Liver (tissue), 9 donors: ENCODE measurements around the gene ANKRD11. TPM values are rescaled to one million over a fixed set of nuclear protein-coding genes. Genes with fewer than 3 reads are reported as not detected.

Source experiments
- DNase-seq: peaks from one replicate; pipeline ENCODE4 v3.0.0-alpha.2; 2017; ENCODE audit warnings: low spot score
- H3K27ac ChIP-seq, 2 donors: one replicate each; pipeline ENCODE4 v1.7.0; 2013; ENCODE audit warnings: inconsistent platforms in 2 of 2, low read length in 2 of 2, control low read depth in 1 of 2, low read depth in 1 of 2, mild to moderate bottlenecking in 1 of 2
- H3K27me3 ChIP-seq, 4 donors: one replicate each; pipeline versions ENCODE4 v1.6.1 to v1.7.0; 2013; ENCODE audit warnings: low read length in 3 of 4, inconsistent platforms in 1 of 4, mild to moderate bottlenecking in 1 of 4, moderate library complexity in 1 of 4; ENCODE audit not compliant: control insufficient read depth in 4 of 4, insufficient read depth in 4 of 4
- H3K36me3 ChIP-seq, 4 donors: one replicate each; pipeline versions ENCODE4 v1.6.1 to v1.7.0; 2013; ENCODE audit warnings: low read length in 3 of 4, mild to moderate bottlenecking in 3 of 4, low read depth in 1 of 4, moderate library complexity in 1 of 4; ENCODE audit not compliant: control insufficient read depth in 4 of 4, insufficient read depth in 3 of 4
- H3K4me1 ChIP-seq, 4 donors: one replicate each; pipeline versions ENCODE4 v1.6.1 to v1.7.0; 2013; ENCODE audit warnings: low read length in 3 of 4, mild to moderate bottlenecking in 3 of 4, moderate library complexity in 1 of 4; ENCODE audit not compliant: control insufficient read depth in 4 of 4, insufficient read depth in 4 of 4
- H3K4me3 ChIP-seq, 3 donors: one replicate each; pipeline versions ENCODE4 v1.6.1 to v1.7.0; 2013; ENCODE audit warnings: low read length in 3 of 3, control low read depth in 1 of 3, low read depth in 1 of 3, mild to moderate bottlenecking in 1 of 3
- H3K9ac ChIP-seq, 2 donors: one replicate each; pipeline ENCODE4 v1.7.0; 2013; ENCODE audit warnings: low read length in 2 of 2, mild to moderate bottlenecking in 2 of 2, moderate library complexity in 2 of 2, control low read depth in 1 of 2, low read depth in 1 of 2
- H3K9me3 ChIP-seq, 4 donors: one replicate each; pipeline versions ENCODE4 v1.6.1 to v1.7.0; 2013; ENCODE audit warnings: low read length in 3 of 4; ENCODE audit not compliant: control insufficient read depth in 4 of 4
- EGR1 ChIP-seq, 2 donors: IDR thresholded peaks; 2 replicates each; pipeline ENCODE4 v1.6.1; 2016 to 2018; ENCODE audit warnings: antibody characterized with exemption in 2 of 2, low read depth in 2 of 2
- FOXA1 ChIP-seq: IDR thresholded peaks from 2 replicates; pipeline ENCODE4 v1.6.1; 2016; ENCODE audit warnings: antibody characterized with exemption
- FOXA2 ChIP-seq: IDR thresholded peaks from 2 replicates; pipeline ENCODE4 v1.6.1; 2016; ENCODE audit warnings: antibody characterized with exemption
- GABPA ChIP-seq, 2 donors: IDR thresholded peaks in 1 of 2; conservative IDR thresholded peaks in 1 of 2; 2 replicates each; pipeline ENCODE4 v1.6.1; 2016; ENCODE audit warnings: antibody characterized with exemption in 2 of 2, mild to moderate bottlenecking in 1 of 2, moderate library complexity in 1 of 2
- HNF4A ChIP-seq, 2 donors: conservative IDR thresholded peaks; 2 replicates each; pipeline ENCODE4 v1.6.1; 2016; ENCODE audit warnings: antibody characterized with exemption in 2 of 2, mild to moderate bottlenecking in 2 of 2
- HNF4G ChIP-seq: IDR thresholded peaks from 2 replicates; pipeline ENCODE4 v1.6.1; 2016; ENCODE audit warnings: antibody characterized with exemption
- JUND ChIP-seq, 2 donors: IDR thresholded peaks; 2 replicates each; pipeline ENCODE4 v1.6.1; 2016; ENCODE audit warnings: antibody characterized with exemption in 2 of 2
- NR2F2 ChIP-seq: IDR thresholded peaks from 2 replicates; pipeline ENCODE4 v1.6.1; 2016; ENCODE audit warnings: antibody characterized with exemption
- RAD21 ChIP-seq, 2 donors: IDR thresholded peaks; 2 replicates each; pipeline ENCODE4 v1.6.1; 2016; ENCODE audit warnings: antibody characterized with exemption in 2 of 2, mild to moderate bottlenecking in 2 of 2
- REST ChIP-seq: IDR thresholded peaks from 2 replicates; pipeline ENCODE4 v1.6.1; 2016; ENCODE audit warnings: antibody characterized with exemption, mild to moderate bottlenecking
- RXRA ChIP-seq, 2 donors: IDR thresholded peaks; 2 replicates each; pipeline ENCODE4 v1.6.1; 2017 to 2018; ENCODE audit warnings: antibody characterized with exemption in 2 of 2, mild to moderate bottlenecking in 1 of 2
- SP1 ChIP-seq: IDR thresholded peaks from 2 replicates; pipeline ENCODE4 v1.6.1; 2018; ENCODE audit warnings: antibody characterized with exemption, mild to moderate bottlenecking
- TAF1 ChIP-seq: conservative IDR thresholded peaks from 2 replicates; pipeline ENCODE4 v1.6.1; 2016; ENCODE audit warnings: antibody characterized with exemption, mild to moderate bottlenecking
- WGBS: extraction: QIAGEN DNeasy Blood & Tissue Kit; methylation state at CpG from one replicate; pipeline ENCODE4 v1.1.7; 2013; 5-methylcytosine and 5-hydroxymethylcytosine counted together
- polyA plus RNA-seq, 2 donors: library from polyadenylated mRNA; stranded (reverse) in 1 of 2; unstranded in 1 of 2; fragments of 200-250 nt in 1 of 2; fragments of >200 nt in 1 of 2; fragmentation: Nextera tagmentation in 1 of 2; extraction: Ambion mirVana in 1 of 2; gene quantifications; one replicate each; pipeline versions ENCODE4 v1.2.1 to v1.2.3, GENCODE V29; 2013 to 2015
- total RNA-seq, 2 donors: library from RNA; depleted of rRNA; stranded (reverse); fragments of >200 nt; gene quantifications; one replicate each; pipeline ENCODE4 v1.2.3, GENCODE V29; 2014
- TF ChIP-seq, protein P1 (sequence below): IDR thresholded peaks from 2 replicates; pipeline ENCODE4 v1.6.1; 2016; ENCODE audit warnings: antibody characterized with exemption
- TF ChIP-seq, protein P2 (sequence below): fragments of 150-350 bp; IDR thresholded peaks from 2 replicates; pipeline ENCODE4 v1.5.1; 2017; ENCODE audit warnings: improper control_type of control experiment, low read depth, low read length; ENCODE audit not compliant: missing input control
- TF ChIP-seq, protein P3 (sequence below): IDR thresholded peaks from 2 replicates; pipeline ENCODE4 v1.6.1; 2016; ENCODE audit warnings: antibody characterized with exemption
- TF ChIP-seq, protein P4 (sequence below): IDR thresholded peaks from 2 replicates; pipeline ENCODE4 v1.6.1; 2016; ENCODE audit warnings: antibody characterized with exemption
- donor health status: healthy.
- donor health status: healthy.
- donor health status: healthy.
- donor health status: healthy.
- donor health status: healthy.

The ANKRD11 gene
- total and polyA plus RNA-seq, 4 donors: 16.3 to 55.1 (median 28.0) TPM

DNA sequence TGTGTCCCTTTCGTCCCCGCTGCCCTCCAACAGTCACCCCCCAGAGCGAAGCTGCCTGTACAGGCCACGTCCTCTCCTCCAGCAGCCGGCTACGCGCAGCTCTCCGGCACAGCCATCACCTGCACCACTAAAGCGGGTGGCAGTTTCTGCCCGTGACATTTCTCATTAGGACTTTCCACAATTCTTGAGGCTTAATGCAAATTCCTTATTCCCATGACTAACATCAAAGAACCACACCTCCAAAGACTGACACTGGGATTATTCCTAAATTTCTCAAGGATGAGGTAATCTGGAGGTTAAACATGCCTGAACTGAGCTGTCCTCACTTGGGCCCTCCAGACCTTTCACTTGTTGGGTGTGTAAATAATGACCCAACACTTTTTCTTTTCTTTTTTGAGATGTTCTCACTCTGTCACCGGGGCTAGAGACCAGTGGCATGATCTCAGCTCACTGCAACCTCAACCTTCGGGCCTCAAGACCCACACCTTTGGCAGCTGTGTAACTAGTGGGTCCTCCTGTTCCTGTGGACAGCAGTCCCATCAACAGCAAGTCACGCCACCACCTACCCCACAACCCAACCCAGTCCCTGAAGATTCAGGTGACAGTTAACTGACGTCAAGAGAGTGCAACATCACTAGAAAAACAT lies 11.7 kb downstream of the ANKRD11 start:
- Histone ChIP-seq H3K27ac (no peak overlapping the region), H3K4me1 (peaks cover 14 to 35% (median 32%) of the 10 kb centered on the region in 4 donors)
- WGBS: 86% methylated on average over 14 of the region's 14 CpGs

More for the DNA sequence above, 11.7 kb downstream of the ANKRD11 start:
- DNase-seq: no peak
- Histone ChIP-seq H3K4me3 (no peak overlapping the region), H3K27me3 (no peaks in the 10 kb centered on the region), H3K36me3 (no peaks in the 10 kb centered on the region), H3K9me3 (no peaks in the 10 kb centered on the region), H3K9ac (no peak overlapping the region)
- TF ChIP-seq TAF1 (no peak), JUND (IDR thresholded peaks at IDR 0.05) (no peak), EGR1 (IDR thresholded peaks at IDR 0.05; ENCODE audit: low read depth in 2 of 2) (no peak), SP1 (no peak), HNF4G (no peak), FOXA1 (no peak), REST (no peak), RXRA (IDR thresholded peaks at IDR 0.05) (no peak), RAD21 (IDR thresholded peaks at IDR 0.05) (no peak), HNF4A (conservative IDR thresholded peaks at IDR 0.05) (no peak), NR2F2 (no peak), FOXA2 (no peak), GABPA (IDR thresholded peaks at IDR 0.05 in 1 of 2, conservative IDR thresholded peaks at IDR 0.05 in 1 of 2) (no peak)
- TF ChIP-seq, protein P1, sequence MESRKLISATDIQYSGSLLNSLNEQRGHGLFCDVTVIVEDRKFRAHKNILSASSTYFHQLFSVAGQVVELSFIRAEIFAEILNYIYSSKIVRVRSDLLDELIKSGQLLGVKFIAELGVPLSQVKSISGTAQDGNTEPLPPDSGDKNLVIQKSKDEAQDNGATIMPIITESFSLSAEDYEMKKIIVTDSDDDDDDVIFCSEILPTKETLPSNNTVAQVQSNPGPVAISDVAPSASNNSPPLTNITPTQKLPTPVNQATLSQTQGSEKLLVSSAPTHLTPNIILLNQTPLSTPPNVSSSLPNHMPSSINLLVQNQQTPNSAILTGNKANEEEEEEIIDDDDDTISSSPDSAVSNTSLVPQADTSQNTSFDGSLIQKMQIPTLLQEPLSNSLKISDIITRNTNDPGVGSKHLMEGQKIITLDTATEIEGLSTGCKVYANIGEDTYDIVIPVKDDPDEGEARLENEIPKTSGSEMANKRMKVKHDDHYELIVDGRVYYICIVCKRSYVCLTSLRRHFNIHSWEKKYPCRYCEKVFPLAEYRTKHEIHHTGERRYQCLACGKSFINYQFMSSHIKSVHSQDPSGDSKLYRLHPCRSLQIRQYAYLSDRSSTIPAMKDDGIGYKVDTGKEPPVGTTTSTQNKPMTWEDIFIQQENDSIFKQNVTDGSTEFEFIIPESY: no peak
- TF ChIP-seq, protein P2, sequence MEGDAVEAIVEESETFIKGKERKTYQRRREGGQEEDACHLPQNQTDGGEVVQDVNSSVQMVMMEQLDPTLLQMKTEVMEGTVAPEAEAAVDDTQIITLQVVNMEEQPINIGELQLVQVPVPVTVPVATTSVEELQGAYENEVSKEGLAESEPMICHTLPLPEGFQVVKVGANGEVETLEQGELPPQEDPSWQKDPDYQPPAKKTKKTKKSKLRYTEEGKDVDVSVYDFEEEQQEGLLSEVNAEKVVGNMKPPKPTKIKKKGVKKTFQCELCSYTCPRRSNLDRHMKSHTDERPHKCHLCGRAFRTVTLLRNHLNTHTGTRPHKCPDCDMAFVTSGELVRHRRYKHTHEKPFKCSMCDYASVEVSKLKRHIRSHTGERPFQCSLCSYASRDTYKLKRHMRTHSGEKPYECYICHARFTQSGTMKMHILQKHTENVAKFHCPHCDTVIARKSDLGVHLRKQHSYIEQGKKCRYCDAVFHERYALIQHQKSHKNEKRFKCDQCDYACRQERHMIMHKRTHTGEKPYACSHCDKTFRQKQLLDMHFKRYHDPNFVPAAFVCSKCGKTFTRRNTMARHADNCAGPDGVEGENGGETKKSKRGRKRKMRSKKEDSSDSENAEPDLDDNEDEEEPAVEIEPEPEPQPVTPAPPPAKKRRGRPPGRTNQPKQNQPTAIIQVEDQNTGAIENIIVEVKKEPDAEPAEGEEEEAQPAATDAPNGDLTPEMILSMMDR: no peak
- TF ChIP-seq, protein P3, sequence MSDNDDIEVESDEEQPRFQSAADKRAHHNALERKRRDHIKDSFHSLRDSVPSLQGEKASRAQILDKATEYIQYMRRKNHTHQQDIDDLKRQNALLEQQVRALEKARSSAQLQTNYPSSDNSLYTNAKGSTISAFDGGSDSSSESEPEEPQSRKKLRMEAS: no peak
- TF ChIP-seq, protein P4, sequence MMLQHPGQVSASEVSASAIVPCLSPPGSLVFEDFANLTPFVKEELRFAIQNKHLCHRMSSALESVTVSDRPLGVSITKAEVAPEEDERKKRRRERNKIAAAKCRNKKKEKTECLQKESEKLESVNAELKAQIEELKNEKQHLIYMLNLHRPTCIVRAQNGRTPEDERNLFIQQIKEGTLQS: no peak
